Hepatocyte (in vitro differentiated cells): ENCODE results near the gene TBC1D32. TPM values are rescaled to one million over a fixed set of nuclear protein-coding genes. Genes with fewer than 3 reads are reported as not detected.
A peak's percentile ranks its signal among the peaks of the same experiment; 100 is the strongest.
"Not testable (repeated sequence)": the region's sequence is repeated elsewhere in the genome, so short reads cannot be mapped to it uniquely, and the experiment has no call there.

Source experiments
- DNase-seq: peaks from one replicate; pipeline ENCODE4 v3.0.0-alpha.2; 2016; ENCODE audit warnings: low spot score
- H2AFZ ChIP-seq: fragments of 200-600 bp; sonication (generic); 2 replicates; pipeline ENCODE4 v1.6.0; 2016; ENCODE audit warnings: antibody characterized with exemption, mild to moderate bottlenecking
- H3K27ac ChIP-seq: fragments of 200-600 bp; sonication (generic); 2 replicates; pipeline ENCODE4 v1.5.1; 2016; ENCODE audit warnings: mild to moderate bottlenecking
- H3K27me3 ChIP-seq: fragments of 200-600 bp; sonication (generic); 2 replicates; pipeline ENCODE4 v1.6.1; 2016
- H3K36me3 ChIP-seq: fragments of 200-600 bp; sonication (generic); replicated peaks from 2 replicates; pipeline ENCODE4 v1.5.1; 2016; ENCODE audit warnings: low read depth; ENCODE audit not compliant: insufficient read depth
- H3K4me1 ChIP-seq: fragments of 200-600 bp; sonication (generic); 2 replicates; pipeline ENCODE4 v1.5.1; 2016; ENCODE audit warnings: mild to moderate bottlenecking, moderate library complexity; ENCODE audit not compliant: insufficient read depth
- H3K4me2 ChIP-seq: fragments of 200-600 bp; sonication (generic); 2 replicates; pipeline ENCODE4 v1.6.0; 2016
- H3K4me3 ChIP-seq: fragments of 200-600 bp; sonication (generic); 2 replicates; pipeline ENCODE4 v1.5.1; 2016; ENCODE audit warnings: mild to moderate bottlenecking
- H3K79me2 ChIP-seq: fragments of 200-600 bp; sonication (generic); 2 replicates; pipeline ENCODE4 v1.6.0; 2017; ENCODE audit warnings: mild to moderate bottlenecking
- H3K9me2 ChIP-seq: fragments of 200-600 bp; sonication (generic); replicated peaks from 2 replicates; pipeline ENCODE4 v1.6.0; 2017; ENCODE audit warnings: mild to moderate bottlenecking; ENCODE audit not compliant: insufficient read depth
- H3K9me3 ChIP-seq: fragments of 200-600 bp; sonication (generic); 2 replicates; pipeline ENCODE4 v1.5.1; 2016; ENCODE audit warnings: low read depth, mild to moderate bottlenecking
- H4K20me1 ChIP-seq: fragments of 200-600 bp; sonication (generic); 2 replicates; pipeline ENCODE4 v1.6.0; 2016; ENCODE audit warnings: mild to moderate bottlenecking; ENCODE audit not compliant: insufficient read depth, poor library complexity, severe bottlenecking
- CTCF ChIP-seq: fragments of 200-600 bp; sonication (generic); IDR thresholded peaks from 2 replicates; pipeline ENCODE4 v1.5.1; 2016; ENCODE audit warnings: antibody characterized with exemption, mild to moderate bottlenecking; ENCODE audit not compliant: poor library complexity
- EZH2 ChIP-seq: fragments of 200-600 bp; sonication (generic); IDR thresholded peaks from 2 replicates; pipeline ENCODE4 v1.6.1; 2016; ENCODE audit warnings: antibody characterized with exemption, mild to moderate bottlenecking, borderline replicate concordance
- EZH2phosphoT487 ChIP-seq: fragments of 200-600 bp; sonication (generic); IDR thresholded peaks from one replicate; pipeline ENCODE4 v1.6.1; 2018; ENCODE audit warnings: antibody characterized with exemption, mild to moderate bottlenecking, low read depth, moderate library complexity; ENCODE audit not compliant: unreplicated experiment, severe bottlenecking
- WGBS: methylation state at CpG from one replicate; pipeline ENCODE4 v1.1.6; 2016; ENCODE audit warnings: low lambda C conversion rate; ENCODE audit errors: missing lambda C conversion rate; 5-methylcytosine and 5-hydroxymethylcytosine counted together
- polyA plus RNA-seq: library from polyadenylated mRNA; unstranded; fragments of >200 nt; fragmentation: Nextera tagmentation; extraction: Ambion mirVana; gene quantifications from 2 replicates; pipeline ENCODE4 v1.2.1, GENCODE V29; 2016
- total RNA-seq: library from RNA; depleted of rRNA; stranded (reverse); fragments of >200 nt; gene quantifications from 2 replicates; pipeline ENCODE4 v1.2.3, GENCODE V29; 2014

Gene TBC1D32
- total and polyA plus RNA-seq, 2 experiments from 2014 or later = 3.7 to 9.9 TPM

GRCh38 chr6:121222656-121223055 lies 111.6 kb downstream of the TBC1D32 start:
- no peak overlapping the region for H3K4me3 ChIP-seq
- no peaks in the 10 kb centered on the region for H3K27me3 ChIP-seq
- TF ChIP-seq EZH2 (no peak), CTCF (peak; percentile 38), EZH2phosphoT487 (no peak)
- no peaks in the 10 kb centered on the region for H3K79me2 ChIP-seq
- no peaks in the 10 kb centered on the region for H3K9me2 ChIP-seq
- no peaks in the 10 kb centered on the region for H3K4me1 ChIP-seq
- WGBS = 46% methylated on average over 3 of the region's 3 CpGs
- no peaks in the 10 kb centered on the region for H4K20me1 ChIP-seq
- H3K9me3 ChIP-seq = no peaks in the 10 kb centered on the region
- peak; percentile 15 for DNase-seq
- no peaks in the 10 kb centered on the region for H3K36me3 ChIP-seq
- no peak overlapping the region for H3K27ac ChIP-seq
- H2AFZ ChIP-seq = no peak overlapping the region
- no peak overlapping the region for H3K4me2 ChIP-seq

GRCh38 chr6:121216928-121217327 lies 117.4 kb downstream of the TBC1D32 start:
- no peak for TF ChIP-seq EZH2
- no peak for TF ChIP-seq EZH2phosphoT487
- TF ChIP-seq CTCF = no peak
- no peak for DNase-seq
- Histone ChIP-seq H3K9me3 (no peaks in the 10 kb centered on the region), H4K20me1 (no peaks in the 10 kb centered on the region), H3K9me2 (no peaks in the 10 kb centered on the region), H3K4me3 (no peak overlapping the region), H3K79me2 (no peaks in the 10 kb centered on the region), H2AFZ (no peak overlapping the region), H3K4me2 (no peak overlapping the region), H3K36me3 (no peaks in the 10 kb centered on the region), H3K27me3 (no peaks in the 10 kb centered on the region), H3K27ac (no peak overlapping the region), H3K4me1 (no peaks in the 10 kb centered on the region)
- WGBS = 92% methylated on average over 1 of the region's 1 CpG

- H3K36me3 ChIP-seq, H3K4me2 ChIP-seq, DNase-seq, H3K9me3 ChIP-seq, H3K27me3 ChIP-seq, H3K4me1 ChIP-seq, H2AFZ ChIP-seq, H3K79me2 ChIP-seq, H3K4me3 ChIP-seq, H3K9me2 ChIP-seq, H4K20me1 ChIP-seq, H3K27ac ChIP-seq: not testable (repeated sequence)
- WGBS = 92% methylated on average over 2 of the region's 2 CpGs
Measured at GRCh38 chr6:121213341-121213740, 120.9 kb downstream of the TBC1D32 start.

- 92% methylated on average over 5 of the region's 5 CpGs for WGBS
Measured at GRCh38 chr6:121210943-121211342, 123.3 kb downstream of the TBC1D32 start.

More at GRCh38 chr6:121210943-121211342, 123.3 kb downstream of the TBC1D32 start:
- H3K4me3 ChIP-seq = no peak overlapping the region
- no peaks in the 10 kb centered on the region for H3K9me2 ChIP-seq
- DNase-seq = no peak
- no peaks in the 10 kb centered on the region for H3K4me1 ChIP-seq
- H3K27ac ChIP-seq = no peak overlapping the region
- no peaks in the 10 kb centered on the region for H3K36me3 ChIP-seq
- no peaks in the 10 kb centered on the region for H4K20me1 ChIP-seq
- no peaks in the 10 kb centered on the region for H3K27me3 ChIP-seq
- no peak for TF ChIP-seq EZH2
- TF ChIP-seq EZH2phosphoT487 = no peak
- no peak for TF ChIP-seq CTCF
- no peaks in the 10 kb centered on the region for H3K9me3 ChIP-seq
- no peak overlapping the region for H2AFZ ChIP-seq
- H3K4me2 ChIP-seq = no peak overlapping the region
- H3K79me2 ChIP-seq = no peaks in the 10 kb centered on the region
